Hematopoietic multipotent progenitor cell treated with erythropoietin and hydrocortisone succinate and interleukin-3 and kit ligand, for 8 days (in vitro differentiated cells): ENCODE measurements around the gene TNFRSF4.

Experiments
- DNase-seq: peaks from one replicate; pipeline ENCODE4 v3.0.0-alpha.2; 2015

Gene TNFRSF4

DNA sequence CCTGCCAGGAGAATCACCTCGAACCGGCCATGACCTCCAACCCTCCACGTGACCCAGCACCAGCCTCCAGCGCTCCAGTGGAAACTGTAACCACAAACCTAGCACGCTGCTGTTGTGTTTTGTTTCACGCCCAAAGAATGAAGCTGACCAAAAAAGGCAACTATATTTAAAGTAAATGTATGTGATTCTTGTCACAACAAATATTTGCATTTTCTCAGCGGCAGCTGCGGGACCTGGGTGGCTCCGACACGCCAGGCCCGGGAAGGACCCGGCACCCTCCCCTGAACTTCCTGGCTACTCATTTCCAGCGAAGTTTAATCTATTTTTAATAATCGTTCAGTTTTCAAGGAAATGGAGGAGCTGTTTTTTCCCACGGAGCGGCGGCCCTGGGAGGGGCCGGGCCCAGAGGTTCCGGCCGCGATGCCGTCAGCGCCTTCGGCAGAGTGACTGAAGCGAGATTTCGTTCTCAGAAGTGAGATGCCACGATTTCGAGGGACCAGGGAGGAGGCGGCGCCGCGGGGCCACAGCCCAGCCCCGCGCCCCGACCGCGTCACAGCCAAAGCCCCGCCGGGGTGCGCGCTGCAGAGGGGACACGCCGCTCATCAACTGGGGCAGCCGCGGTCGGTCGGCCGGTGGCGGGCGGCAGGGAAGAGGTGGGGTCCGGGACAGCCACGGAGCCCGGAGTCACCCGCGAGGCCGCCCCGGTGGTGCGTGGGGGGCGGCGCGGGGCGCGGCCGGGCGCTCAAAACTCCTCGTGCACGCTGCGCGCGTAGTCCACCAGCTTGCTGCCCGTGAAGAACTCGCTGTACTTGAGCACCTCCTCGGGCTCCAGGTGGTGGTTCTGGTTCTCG is 3.0 kb upstream of the TNFRSF4 start:
- no peak for DNase-seq

DNA sequence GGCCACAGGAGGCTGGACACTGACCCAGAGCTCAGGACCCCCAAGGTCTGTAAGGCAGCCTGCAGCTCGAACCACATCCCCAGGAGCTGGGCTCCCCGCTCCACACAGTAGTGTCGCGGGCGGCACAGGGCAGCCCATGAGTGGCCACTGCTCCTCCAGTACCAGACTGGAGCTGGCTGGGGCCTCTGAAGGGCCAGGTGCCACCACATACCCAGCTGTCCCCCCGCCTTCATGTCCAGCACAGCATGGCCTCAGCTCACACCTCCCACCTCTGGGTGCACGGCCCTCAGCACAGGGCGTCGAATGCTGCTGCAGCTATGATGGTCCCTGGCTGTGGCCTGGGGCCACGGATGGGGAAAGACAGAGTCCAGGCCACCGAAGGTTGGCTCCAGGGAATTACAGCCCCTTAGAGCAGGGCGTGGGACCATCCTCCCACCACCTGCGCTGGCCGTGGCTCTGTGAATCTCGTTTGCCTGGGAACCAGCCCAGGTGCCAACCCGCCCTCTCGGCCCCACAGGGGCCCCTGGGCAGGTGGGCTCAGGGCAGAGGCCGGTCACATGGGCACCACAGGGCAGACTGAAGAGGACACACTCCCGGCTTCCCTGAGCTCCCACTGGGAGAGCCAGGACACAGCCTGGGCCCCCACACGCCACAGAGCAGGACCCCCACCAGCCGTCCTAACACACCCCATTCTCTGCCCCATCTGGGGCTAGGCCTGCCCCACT is 2.1 kb upstream of the TNFRSF4 start:
- DNase-seq = no peak

DNA sequence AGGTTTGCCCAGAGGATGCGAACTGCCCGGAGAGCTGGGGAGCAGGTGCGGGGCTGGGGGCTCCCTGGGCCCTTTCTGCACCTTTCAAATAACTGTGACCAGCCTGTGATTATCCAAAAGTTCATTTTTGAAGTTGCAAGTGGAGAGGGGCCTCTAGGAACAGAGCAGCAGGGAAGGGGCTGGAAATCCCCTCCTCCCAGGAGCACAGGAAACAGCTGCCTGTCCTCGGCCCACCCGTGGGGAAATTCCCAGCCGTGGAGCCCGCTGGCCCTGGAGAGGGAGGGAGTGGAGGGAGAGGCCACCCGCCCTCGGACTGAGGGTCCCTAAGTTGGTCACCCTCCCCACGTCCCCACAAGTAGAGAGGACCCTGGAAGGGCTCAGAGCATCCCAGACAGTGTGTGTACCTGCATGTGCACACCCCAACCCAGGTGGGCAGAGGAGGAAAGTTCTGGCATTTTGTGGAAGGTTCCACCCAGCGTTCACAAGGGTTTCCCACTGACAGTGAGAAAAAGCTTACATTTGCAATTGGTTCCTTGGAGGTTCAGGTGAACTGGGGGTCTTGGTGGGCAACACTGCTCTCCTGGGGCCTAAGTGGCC is 1.2 kb upstream of the TNFRSF4 start:
- no peak for DNase-seq

DNA sequence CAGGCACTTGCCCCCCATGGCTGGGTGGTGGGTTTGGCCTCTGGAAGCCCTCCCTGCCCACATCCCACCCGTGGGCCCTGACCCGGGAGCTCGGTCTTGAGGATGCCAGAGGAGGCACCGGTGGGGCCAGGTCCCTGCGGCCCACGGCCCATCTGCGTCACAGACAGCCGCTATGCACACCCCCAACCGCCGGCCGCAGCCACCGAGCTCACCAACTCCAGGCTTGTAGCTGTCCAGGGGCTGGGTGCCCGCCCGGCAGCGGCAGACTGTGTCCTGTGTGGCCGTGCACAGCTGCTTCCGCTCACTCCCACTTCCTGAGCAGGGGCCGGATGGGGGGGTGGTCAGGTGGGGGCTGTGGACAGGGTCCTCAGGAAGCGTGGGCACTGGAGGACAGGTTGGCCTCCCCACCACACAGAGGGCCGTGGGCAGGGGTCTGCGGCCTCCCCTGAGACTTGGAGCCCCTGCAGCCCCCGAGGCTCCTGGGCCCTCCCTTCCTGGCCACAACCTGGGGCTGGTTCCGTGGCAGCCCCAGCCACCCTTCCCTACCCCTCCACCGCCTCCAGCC is 1.1 kb downstream of the TNFRSF4 start:
- DNase-seq = peak; percentile 16

DNA sequence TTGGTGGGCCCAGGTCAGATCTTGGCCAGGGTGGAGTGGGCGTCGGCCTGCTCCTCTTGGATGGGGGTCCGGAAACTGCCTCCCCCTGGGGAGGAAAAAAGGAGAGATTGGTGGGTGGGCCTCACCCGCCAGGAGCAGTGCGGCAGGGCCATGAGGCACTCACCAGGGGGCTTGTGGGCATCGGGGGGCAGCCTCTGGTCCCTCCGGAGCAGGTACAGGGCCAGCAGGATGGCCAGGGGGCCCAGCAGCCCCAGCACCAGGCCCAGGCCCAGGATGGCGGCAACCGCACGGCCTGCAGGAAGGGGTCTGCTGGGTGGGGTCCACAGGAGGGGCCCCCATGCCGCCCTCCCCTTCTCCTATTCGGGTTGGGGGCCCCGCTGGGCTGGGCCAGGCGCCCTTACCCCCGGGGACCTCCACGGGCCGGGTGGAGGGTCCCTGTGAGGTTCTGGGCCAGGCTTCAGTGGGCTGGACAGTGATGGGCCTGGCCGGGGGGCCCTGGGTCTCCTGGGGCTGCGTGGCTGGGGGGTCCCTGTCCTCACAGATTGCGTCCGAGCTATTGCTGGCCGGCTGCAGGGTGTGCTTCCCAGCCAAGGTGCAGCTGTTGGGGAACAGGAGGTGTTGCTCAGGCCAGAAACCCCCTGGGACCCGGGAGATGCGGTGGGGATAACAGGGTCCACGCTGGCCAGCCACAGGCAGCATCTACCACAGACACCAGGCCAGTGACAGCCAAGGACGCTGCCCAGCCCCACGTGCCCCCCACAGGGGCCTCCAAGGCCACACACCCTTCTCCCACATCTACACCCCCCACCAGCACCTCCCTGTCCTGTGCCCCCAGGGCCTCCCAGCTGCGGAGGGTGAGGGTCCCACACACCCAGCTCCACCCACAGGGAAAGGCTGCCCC is 2.2 kb downstream of the TNFRSF4 start:
- DNase-seq = no peak

DNA sequence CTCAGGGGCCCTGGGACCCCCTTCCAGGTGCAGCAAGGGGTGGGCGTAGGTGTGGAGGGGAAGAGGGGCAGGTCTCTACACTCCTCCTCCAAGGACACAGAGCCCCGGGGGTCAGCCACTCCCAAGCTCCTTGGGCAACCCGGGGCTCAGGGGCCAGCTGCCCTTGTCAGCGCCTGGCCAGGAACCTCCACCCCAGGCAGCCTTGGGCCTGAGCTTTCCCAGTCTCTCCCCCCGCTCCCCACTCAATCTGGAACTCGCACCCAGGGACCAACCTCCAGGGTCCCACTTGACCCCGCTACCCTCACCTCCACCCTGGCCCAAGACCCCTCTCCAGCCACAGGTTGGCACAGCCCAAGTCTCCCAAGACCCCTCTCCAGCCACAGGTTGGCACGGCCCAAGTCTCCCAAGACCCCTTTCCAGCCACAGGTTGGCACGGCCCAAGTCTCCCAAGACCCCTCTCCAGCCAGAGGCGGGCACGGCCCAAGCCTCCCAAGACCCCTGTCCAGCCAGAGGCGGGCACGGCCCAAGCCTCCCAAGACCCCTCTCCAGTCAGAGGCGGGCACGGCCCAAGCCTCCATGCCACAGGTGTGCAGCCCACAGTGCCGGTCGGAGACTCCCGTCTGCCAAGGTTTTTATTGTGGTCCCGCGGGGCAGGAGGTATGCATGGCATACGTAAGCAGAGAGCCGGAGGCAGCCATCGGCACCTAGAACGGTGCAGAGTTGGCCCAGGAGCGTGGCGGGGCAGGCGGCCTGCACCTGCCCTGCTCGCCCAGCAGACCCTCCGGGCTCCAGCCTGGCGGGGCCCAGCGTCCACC is 3.0 kb downstream of the TNFRSF4 start:
- no peak for DNase-seq

DNA sequence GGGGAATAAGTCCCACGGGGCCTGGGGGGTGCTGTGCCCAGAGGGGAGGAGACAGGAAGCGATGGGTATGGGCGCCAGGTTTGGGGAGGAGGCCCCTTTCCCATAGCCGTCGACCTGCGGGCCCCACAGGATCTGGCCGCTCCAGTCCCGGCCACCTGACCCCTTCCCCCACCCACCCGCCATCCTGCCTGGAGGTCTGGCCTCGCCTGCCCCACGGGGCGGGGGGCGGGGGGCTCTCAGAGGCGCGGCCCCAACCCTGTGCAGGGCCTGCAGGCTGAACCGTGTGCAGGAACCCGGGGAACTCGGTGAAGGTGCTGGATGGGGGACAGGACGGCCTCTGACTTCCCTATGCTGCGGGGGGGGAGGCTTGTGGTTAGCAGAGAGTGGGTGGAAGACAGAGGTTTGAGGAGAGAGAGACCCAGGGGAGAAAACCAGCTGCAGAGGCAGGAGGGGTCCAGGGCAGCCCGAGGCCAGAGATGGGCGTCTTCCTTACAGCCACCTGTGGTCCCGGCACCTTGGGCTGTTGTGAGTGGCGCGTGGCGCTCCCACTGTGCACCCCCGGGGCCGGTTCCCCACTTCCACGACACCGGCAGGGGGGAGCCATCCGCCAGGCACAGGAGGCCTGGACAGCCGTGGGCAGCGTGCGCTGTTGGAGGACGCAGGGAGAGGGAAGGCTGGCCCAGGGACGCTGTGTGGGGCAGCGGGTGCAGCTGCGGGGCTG is 5.1 kb downstream of the TNFRSF4 start:
- no peak for DNase-seq

DNA sequence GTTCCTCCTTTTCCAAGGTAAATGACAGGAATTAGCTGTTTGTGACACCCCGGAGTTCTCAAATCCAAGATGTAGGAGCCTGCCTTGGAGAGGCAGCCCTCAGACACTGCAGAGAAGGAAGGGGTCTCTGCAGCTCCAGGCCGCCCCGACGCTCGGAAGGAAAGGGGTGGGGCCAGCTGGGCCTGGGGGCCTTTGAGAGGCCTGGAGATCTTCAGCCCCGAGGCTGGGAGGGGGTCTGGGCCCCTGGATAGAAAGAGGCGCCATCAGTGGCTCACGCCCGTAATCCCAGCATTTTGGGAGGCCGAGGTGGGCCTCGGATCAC is 6.4 kb downstream of the TNFRSF4 start:
- no peak for DNase-seq

DNA sequence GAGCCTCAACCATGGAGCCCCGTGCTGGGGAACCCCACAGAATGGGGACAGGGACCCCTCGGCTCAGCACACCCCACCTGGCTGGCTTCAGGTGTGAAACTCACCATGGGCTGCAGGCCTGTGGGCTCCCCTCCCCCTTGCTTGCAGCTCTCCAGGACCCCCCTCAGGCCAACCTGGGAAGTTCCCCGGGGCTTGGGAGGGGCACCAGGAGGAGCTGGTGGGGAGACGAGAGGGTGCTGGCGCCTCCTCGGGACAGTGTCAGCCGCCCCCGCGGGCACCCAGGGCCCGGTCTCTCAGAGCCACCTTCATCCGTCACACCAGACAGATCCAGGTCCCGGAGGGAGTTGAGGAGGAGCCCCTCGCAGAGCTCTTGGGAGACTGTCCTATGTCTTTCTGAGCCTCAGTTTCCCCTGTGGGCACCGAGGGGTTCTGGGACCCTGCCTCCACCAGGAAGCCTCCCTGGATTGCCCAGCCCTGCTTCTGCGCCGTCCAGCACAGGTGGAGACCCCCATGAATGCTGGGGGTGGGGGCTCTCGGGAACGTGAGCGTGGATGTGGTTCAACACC is 6.9 kb downstream of the TNFRSF4 start:
- DNase-seq = no peak

DNA sequence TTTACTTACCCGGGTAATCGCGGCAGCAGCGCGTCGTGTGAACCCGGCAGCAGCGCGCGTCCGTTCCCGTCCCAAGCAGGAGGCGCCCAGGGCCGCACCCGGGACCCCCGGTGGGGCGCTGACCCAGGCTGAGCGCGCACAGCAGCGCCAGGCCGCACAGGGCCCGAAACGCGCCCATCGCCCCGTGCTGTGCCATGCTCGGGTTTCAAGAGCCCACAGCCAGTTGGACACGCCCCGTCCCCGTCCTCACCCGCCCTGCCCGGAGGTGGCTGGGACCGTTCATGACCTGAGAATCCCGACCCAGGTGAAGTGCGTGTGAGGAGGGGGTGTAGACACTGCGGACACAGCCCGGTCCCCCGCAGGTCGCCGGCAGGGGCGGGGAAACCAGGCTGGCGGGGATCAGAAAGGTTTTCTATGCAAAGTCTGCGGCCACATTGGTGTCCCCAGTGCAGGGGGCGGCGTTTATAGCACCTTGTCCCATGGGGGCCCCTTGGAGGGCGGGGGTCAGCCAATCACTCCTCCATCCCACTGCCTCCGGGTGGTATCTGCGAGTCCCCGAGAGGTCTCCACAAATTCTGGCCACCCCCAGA is 7.5 kb downstream of the TNFRSF4 start, which contains the start of gene TNFRSF18:
Gene TNFRSF18, minus strand, starts transcription at position 217 of the 590 bp plus-strand sequence. Its CDS starts 21 bp downstream, at position 196.
- no peak for DNase-seq

DNA sequence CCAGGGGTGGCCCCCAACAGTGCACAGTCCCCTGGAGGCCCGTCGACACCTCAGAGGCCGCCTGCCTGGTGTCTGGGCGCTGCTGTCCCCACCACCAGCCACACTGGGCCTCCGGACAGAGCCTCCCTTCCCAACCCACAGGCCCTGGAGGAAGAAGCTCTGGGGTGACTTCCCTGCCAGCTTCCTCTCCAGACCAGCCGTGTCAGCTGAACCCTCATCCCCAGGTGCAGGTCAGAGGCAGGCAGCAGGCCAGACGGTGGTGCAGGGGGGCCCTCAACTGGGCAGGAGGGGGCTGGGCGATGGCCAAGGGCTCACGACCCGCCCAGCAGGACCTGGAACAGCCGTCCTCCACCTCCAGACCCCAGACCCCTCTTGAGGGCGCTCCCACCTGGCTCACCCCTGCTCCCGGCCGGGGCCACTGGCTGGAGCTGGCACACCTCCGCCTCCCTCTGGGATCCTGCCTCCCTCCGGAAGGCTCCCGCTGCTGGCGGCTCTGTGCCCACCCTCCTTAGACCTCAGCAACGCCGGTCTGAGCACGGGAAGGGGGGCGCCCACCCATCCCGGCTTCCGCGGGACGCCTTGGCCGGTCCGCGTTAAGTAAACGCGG is 8.1 kb downstream of the TNFRSF4 start:
- no peak for DNase-seq

DNA sequence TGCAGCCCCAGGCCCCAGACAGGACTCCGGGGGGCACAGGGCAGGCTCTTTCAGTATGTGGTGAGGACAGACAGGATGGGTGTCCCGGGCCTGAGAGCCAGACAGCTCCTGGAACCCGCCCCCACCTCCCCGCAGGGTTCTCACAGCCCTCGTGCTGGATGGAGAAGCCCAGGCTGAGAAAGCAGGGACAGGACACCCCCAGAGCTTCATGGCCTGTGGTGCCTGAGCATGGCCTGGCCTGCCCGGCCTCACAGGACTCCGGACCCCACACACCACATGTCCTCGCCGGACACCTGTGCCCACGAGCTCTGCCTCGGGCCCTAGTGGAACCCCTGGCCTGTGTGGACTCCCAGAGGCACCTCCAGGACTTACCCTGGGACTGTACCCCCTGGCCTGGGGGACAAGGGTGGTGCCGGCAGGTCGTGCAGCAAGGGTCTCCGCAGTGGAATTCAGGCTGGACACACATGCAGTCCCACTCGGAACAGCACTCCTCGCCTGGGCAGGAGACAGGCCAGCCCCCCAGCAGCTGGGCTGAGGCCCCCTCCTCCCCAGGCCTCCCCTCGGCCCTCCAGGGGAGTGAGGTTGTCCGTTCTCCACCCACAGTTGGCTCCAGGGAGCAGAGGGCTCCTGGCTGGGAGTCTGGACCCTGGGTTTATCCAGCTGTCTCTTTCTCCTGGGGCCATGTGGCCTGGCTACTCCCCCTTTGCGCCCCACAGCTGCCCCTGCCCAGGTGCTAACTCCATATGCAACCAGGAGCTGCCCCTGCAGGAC is 8.8 kb downstream of the TNFRSF4 start:
- DNase-seq = no peak

DNA sequence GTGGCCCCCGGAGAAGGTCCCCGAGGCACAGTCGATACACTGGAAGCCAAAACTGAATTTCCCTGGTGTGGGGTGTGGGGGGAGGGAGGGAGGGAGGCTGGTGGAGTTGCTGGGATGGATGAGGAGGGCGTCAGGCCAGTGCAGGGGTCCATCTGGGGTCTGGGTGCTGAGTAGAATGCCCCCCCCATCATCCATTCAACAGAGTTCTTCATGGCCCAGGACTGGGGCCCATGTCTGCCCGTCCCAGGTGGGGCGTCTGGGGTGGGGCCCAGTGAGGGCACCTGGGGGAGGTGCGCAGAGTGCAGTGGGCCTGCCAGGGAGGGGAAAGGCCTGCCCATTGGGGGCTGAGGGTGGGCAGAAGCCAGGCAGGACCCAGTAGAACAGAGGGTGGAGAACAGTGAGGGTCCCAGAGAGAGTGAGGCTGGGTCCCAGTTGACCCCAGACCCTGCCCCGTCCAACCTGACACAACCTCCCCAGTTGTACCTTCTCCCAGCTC is 9.5 kb downstream of the TNFRSF4 start:
- DNase-seq = no peak

DNA sequence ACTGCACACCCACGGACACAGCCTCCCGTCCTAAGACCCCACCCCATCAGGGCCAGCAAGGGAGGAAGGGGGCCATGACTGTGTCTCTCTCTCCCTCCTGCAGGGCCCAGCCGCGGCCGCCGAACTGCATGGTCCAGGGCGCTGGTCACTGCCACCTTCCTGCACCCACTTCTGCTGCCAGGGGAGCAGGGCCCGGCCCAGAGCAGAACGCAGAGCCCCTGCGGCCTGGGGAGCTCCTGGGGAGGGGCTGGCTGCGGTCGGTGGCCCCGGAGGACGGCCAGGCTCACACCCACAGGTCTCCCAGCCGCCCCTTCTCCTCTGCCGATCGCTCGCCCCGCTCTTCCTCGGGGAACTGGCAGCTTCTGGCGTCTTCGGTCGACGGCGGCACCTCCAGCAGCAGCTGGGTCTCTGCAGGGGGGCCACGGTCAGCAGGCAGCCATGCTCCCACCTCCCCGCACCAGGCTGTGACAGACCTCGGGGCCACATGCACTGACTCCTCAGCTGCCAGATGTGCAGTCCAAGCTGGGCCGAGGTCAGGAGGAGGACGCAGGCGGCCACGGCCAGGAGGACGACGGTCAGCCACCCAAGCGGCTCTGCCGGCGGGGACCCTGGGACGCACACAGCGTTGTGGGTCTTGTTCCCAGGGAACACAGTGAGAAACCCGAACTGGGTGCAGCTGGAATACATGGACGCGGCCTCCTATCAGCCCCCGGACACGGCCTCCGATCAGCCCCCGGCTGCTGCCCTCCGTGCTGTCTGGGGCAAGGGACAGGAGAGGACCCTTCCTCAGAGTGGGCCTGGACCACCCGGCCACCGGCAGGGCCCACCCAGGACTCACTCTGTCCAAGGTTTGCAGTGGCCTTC is 10.2 kb downstream of the TNFRSF4 start:
- DNase-seq = no peak

DNA sequence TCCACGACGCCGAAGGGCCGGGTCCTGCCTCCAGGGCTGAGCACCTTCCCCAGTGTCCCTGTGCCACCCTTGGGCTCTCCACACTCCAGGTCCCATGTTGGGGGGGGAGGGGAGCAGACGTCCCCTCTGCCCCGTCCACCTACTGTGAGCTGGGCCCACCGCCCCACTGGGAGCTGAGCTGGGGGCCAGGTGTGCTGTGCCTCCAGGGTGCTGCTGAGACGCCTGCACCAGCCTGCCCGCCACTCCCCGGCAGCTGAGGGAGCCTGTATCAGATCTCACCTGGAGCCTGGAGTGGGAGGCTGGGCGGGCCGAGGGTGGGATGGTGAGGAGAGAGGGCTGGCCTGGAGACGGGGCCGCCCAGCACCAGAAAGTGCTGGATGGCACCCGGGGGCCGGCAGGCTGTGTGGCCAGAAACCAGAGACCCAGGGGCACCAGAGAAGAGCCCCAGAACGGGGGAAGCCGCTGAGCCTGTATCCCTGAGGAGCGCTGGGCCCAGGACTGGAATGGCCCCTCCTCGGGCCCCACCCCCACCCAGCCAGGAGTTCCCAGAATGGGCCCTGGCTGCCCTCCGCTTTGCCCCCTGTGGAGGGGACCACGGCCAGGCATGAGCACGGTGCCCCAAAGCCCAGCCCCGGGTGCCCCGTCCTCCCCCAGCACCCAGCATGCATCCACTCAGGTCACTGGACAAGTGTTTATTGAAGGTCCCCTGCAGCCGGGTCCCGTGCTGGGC is 11.0 kb downstream of the TNFRSF4 start:
- DNase-seq = no peak

DNA sequence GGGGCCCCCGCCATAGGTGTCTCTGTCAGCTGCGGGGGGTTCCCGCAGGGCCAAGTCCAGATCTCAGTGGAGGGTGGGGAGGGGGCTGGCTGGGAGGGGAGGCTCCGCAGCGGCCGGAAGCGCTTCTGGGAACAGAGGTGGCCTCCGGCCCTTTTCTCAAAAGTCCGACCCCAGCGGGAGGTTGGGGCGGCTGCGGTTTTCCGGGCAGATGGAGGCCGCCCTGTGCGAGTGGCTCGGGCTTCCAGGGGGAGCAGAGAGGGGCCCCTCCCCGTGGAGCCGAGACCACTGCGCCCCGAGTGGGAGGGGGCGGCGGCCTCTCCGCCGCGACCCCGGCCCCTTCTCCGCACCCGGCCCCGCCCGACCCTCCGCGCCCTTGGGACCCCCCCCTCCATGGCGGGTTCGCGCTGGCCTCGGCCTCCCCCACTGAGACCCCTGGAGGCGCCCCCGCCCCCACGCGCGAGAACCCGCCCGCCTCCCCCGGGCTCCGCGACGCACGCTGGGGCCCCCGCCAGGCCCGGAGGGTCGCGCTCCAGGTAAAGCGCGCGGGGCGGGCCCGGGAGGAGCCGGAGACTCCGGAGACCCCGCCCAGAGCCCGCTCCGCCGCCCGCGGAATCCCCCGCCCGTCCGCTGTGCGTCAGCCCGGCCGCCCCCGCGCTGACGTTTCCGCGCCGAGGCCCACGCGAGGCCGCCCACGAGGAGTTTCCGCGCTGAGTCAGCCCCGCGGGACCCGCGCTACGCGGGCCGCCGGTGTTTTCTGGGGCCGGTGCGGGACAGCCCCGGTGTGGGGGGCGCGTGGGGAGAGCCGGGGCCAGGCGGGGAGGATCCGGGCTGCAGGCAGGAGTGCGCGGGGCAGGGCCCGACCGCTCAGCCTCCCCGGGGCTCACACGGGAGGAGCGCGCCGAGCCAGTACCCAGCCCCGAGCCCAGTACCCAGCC is 12.8 kb downstream of the TNFRSF4 start:
- DNase-seq = no peak
